ENCODE results near the gene MYL3.

GRCh38 chr3:46893146-46893748, 30.0 kb upstream of the MYL3 start:
- TF ChIP-seq CTCF (IDR thresholded peaks at IDR 0.05) (no peak), POLR2A (IDR thresholded peaks at IDR 0.05) (no peak)
